Measurements from ENCODE around the gene AKAP6. TPM values are rescaled to one million over a fixed set of nuclear protein-coding genes. Genes with fewer than 3 reads are reported as not detected.
"Not testable (repeated sequence)": the region's sequence is repeated elsewhere in the genome, so short reads cannot be mapped to it uniquely, and the experiment has no call there.

Gene AKAP6
- total RNA-seq, 1 donor from 2014 or later = 0.64 TPM

GRCh38 chr14:32576977-32577376 is 247.9 kb downstream of the AKAP6 start:
- DNase-seq (ENCODE audit: low read depth in 2 of 2) = no peak

- DNase-seq (ENCODE audit: low read depth in 2 of 2) = no peak
These were observed 249.1 kb downstream of the AKAP6 start for GRCh38 chr14:32578181-32578580.

GRCh38 chr14:32583427-32583826 is 254.3 kb downstream of the AKAP6 start:
- DNase-seq (ENCODE audit: low read depth in 2 of 2) = not testable (repeated sequence)

GRCh38 chr14:32584079-32584478 is 255.0 kb downstream of the AKAP6 start:
- DNase-seq (ENCODE audit: low read depth in 2 of 2) = no peak

GRCh38 chr14:32587461-32587860 is 258.4 kb downstream of the AKAP6 start:
- no peak for DNase-seq (ENCODE audit: low read depth in 2 of 2)

GRCh38 chr14:32588448-32589320 is 259.6 kb downstream of the AKAP6 start:
- peak; percentile 15 to 49 for DNase-seq (ENCODE audit: low read depth in 2 of 2)

- no peak for DNase-seq (ENCODE audit: low read depth in 2 of 2)
These were observed 261.1 kb downstream of the AKAP6 start for GRCh38 chr14:32590157-32590556.

- no peak for DNase-seq (ENCODE audit: low read depth in 2 of 2)
These were observed 264.3 kb downstream of the AKAP6 start for GRCh38 chr14:32593290-32593942.

GRCh38 chr14:32594766-32595165 is 265.7 kb downstream of the AKAP6 start:
- DNase-seq (ENCODE audit: low read depth in 2 of 2) = no peak

GRCh38 chr14:32595497-32595896 is 266.4 kb downstream of the AKAP6 start:
- DNase-seq (ENCODE audit: low read depth in 2 of 2) = no peak

- no peak for DNase-seq (ENCODE audit: low read depth in 2 of 2)
These were observed 267.3 kb downstream of the AKAP6 start for GRCh38 chr14:32596390-32596789.

- no peak for DNase-seq (ENCODE audit: low read depth in 2 of 2)
These were observed 268.7 kb downstream of the AKAP6 start for GRCh38 chr14:32597771-32598170.

- DNase-seq (ENCODE audit: low read depth in 2 of 2) = no peak
These were observed 272.0 kb downstream of the AKAP6 start for GRCh38 chr14:32601069-32601468.

- DNase-seq (ENCODE audit: low read depth in 2 of 2) = no peak
These were observed 272.8 kb downstream of the AKAP6 start for GRCh38 chr14:32601906-32602305.

- DNase-seq (ENCODE audit: low read depth in 2 of 2) = no peak
These were observed 273.6 kb downstream of the AKAP6 start for GRCh38 chr14:32602699-32603098.

- DNase-seq (ENCODE audit: low read depth in 2 of 2) = no peak
These were observed 275.0 kb downstream of the AKAP6 start for GRCh38 chr14:32603992-32604565.

- no peak for DNase-seq (ENCODE audit: low read depth in 2 of 2)
These were observed 277.2 kb downstream of the AKAP6 start for GRCh38 chr14:32606301-32606700.

GRCh38 chr14:32607399-32607798 is 278.3 kb downstream of the AKAP6 start:
- DNase-seq (ENCODE audit: low read depth in 2 of 2) = no peak

- peak; percentile 45 to 71 for DNase-seq (ENCODE audit: low read depth in 2 of 2)
These were observed 279.8 kb downstream of the AKAP6 start for GRCh38 chr14:32608857-32609256.

- DNase-seq (ENCODE audit: low read depth in 2 of 2) = no peak
These were observed 280.3 kb downstream of the AKAP6 start for GRCh38 chr14:32609388-32609787.

GRCh38 chr14:32611752-32612151 is 282.7 kb downstream of the AKAP6 start:
- peak in 1 of 2 donors; percentile 3 for DNase-seq (ENCODE audit: low read depth in 2 of 2)

GRCh38 chr14:32618991-32619390 is 289.9 kb downstream of the AKAP6 start:
- no peak for DNase-seq (ENCODE audit: low read depth in 2 of 2)

- DNase-seq (ENCODE audit: low read depth in 2 of 2) = no peak
These were observed 291.2 kb downstream of the AKAP6 start for GRCh38 chr14:32620303-32620702.
